HS-27A (cell line): Measurements from ENCODE around the gene RPS2.
A peak's percentile ranks its signal among the peaks of the same experiment; 100 is the strongest.
"Not testable (repeated sequence)": the region's sequence is repeated elsewhere in the genome, so short reads cannot be mapped to it uniquely, and the experiment has no call there.

Source experiments
- DNase-seq: peaks from one replicate; pipeline ENCODE4 v3.0.0-alpha.2; 2012; ENCODE audit warnings: low read depth, missing footprints

Gene RPS2

DNA sequence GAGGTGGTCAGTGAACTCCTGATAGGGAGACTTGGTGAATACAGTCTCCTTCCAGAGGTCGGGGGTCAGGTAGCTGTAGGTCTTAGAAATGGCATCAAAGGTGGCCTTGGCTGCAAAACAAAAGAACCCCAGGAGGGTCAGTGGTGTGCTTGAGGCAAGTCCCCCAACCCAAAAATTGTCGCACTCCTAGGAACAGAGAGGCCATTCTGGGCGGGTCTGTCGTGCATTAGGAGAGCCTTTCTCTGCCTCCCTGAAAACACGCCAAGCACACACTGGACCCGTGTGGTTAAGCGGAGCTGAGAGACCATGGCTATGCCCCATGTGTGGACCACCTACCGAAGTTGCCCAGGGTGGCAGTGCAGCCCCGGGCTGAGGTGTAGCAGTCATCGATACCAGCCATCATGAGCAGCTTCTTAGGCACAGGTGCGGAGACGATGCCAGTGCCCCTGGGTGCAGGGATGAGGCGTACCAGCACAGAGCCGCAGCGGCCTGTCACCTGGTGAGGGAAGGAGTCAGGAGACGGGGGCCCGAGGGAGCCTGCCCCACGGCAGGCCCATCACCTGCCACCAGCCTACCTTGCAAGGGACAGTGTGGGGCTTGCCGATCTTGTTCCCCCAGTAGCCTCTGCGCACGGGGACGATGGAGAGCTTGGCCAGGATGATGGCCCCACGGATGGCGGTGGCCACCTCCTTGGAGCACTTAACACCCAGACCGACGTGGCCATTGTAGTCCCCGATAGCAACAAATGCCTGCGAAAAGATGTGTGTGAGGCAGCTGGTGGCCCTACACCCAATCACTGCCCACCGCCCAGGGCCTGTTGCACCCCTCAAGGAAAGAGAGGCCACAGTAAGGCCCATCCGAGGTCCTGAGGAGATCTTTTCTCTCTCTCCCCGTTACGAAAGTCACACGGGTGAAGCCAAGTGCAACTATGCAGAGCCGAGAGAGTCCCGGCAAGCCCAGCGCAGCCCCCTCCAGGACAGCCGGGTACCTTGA is 2.2 kb downstream of the RPS2 start:
- DNase-seq = not testable (repeated sequence)

GRCh38 chr16:1961651-1962067 is 3.0 kb downstream of the RPS2 start:
- no peak for DNase-seq

- DNase-seq = no peak
These were observed 3.7 kb downstream of the RPS2 start for GRCh38 chr16:1960665-1961630.

DNA sequence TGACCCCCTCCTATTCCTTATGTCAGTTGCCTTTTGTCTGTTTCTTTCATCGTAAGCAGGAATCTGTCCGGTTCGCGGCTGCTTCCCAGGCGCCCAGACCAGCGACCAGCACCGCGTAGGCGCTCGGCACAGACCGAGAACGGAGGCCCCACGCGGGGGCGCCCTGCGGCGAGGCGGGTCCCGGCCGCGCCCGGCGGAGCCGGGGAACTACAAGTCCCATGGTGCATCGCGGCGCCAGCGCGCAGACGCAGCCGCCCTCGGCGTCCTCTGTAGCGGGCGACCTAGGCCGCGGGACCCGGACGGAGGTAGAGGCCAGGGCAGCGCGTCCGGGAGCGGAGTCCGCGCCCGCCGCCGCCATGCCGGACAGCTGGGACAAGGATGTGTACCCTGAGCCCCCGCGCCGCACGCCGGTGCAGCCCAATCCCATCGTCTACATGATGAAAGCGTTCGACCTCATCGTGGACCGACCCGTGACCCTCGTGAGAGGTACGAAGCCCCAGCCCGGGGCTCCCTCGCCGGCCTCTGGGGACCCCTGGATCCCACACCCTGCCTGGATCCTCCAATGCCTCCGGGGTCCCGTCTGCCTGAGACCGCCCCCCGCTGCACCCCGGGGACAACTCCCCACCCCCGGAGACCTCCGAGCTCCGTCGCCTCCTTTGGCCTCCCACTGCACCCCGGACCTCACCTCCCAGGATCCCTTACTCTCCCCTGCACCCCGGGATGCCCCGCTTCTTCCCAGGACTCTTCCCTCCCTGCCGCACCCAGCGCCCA is 5.2 kb downstream of the RPS2 start, which contains the start of gene NDUFB10:
Gene NDUFB10 (plus strand): TSS at position 270 of the 771 bp plus-strand sequence. CDS start 87 bp downstream, at position 357.
- peak; percentile 56 for DNase-seq

DNA sequence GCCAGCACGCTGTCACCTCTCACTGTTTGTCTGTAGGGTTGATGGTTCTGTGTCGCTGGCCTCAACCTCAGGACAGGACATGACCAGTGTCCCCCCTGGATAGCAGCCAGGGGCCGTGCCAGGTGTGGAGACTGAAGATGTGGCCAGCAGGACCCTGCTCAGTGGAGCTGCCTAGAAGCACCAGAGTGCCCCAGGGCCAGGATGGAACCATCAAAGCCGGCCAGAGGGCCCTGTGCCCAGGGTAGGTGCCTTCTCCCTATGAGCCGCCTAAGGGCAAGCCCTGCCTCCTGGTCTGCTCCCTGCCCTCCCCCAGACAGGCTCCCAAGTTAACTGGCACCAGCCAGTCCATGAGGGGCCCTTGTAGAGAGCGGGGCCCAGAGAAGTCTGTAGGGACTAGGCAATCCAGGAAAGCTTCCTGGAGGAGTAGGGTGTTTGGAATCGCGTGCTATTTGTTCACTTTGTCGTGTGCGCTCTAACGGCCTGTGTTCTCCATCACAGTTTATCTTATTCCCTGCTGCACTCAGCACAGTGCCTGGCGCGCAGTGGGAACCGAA is 5.8 kb downstream of the RPS2 start:
- no peak for DNase-seq

DNA sequence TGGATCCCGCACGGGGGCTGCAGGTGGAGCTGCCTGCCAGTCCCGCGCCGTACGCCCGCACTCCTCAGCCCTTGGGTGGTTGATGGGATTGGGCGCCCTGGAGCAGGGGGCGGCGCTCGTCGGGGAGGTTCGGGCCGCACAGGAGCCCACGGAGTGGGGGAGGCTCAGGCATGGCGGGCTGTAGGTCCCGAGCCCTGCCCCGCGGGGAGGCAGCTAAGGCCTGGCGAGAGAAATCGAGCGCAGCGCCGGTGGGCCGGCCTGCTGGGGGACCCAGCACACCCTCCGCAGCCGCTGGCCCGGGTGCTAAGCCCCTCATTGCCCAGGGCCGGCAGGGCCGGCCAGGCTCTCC is 6.5 kb downstream of the RPS2 start:
- not testable (repeated sequence) for DNase-seq

GRCh38 chr16:1957434-1958142 is 7.0 kb downstream of the RPS2 start:
- DNase-seq = not testable (repeated sequence)

DNA sequence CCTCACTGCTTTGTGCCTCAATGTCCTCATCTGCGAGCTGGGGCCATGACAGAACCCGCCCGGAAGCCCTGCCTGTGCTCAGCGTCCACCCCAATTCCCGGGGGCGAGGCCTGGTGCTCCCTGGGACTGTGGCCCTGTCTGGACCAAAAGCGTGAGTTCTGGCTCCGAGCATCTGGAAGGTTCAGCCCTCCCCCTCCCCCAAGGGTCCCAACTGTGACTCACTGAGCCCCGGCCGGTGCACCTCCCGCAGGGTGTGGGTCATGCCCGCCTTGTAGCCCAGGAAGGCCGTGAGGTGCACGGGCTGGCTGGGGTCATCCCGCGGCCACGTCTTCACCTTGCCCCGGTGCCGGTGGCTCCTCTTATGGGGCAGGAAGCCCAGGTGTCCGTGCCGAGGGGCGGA is 10.9 kb downstream of the RPS2 start:
- no peak for DNase-seq

DNA sequence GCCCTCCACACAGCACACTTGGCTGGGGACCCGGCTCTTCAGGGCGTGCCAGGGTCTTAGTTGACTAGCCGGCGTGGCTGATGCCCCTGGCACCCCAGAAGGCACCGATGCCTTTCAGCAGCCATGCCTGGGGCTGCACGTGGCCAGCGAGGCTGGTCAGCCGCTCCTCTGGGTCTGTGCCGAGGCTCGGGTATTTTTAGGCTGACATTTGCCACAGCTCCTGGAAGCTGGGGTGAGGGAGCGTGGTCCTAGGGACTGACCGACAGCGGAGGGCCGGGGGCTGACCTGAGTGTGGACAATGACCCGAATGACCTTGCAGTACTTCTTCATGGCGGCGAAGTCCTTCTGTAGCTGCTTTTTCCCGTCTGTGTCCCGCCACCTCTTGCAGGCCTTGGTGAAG is 14.1 kb downstream of the RPS2 start:
- no peak for DNase-seq

- DNase-seq = no peak
These were observed 14.6 kb downstream of the RPS2 start for GRCh38 chr16:1950047-1950446.

DNA sequence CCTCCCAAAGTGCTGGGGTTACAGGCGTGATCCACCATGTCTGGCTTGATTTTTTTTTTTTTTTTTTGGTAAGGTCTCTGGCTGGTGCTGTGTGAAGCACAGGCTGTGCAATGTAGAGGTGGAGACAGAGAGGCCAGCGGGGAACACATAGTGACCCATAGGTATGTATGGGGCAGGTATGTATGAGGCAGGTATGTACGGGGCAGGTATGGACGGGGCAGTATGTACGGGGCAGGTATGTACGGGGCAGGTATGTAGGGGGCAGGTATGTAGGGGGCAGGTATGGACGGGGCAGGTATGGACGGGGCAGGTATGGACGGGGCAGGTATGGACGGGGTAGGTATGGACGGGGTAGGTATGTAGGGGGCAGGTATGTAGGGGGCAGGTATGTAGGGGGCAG is 15.1 kb downstream of the RPS2 start:
- DNase-seq = no peak

GRCh38 chr16:1947369-1947670 is 17.3 kb downstream of the RPS2 start:
- DNase-seq = no peak

DNA sequence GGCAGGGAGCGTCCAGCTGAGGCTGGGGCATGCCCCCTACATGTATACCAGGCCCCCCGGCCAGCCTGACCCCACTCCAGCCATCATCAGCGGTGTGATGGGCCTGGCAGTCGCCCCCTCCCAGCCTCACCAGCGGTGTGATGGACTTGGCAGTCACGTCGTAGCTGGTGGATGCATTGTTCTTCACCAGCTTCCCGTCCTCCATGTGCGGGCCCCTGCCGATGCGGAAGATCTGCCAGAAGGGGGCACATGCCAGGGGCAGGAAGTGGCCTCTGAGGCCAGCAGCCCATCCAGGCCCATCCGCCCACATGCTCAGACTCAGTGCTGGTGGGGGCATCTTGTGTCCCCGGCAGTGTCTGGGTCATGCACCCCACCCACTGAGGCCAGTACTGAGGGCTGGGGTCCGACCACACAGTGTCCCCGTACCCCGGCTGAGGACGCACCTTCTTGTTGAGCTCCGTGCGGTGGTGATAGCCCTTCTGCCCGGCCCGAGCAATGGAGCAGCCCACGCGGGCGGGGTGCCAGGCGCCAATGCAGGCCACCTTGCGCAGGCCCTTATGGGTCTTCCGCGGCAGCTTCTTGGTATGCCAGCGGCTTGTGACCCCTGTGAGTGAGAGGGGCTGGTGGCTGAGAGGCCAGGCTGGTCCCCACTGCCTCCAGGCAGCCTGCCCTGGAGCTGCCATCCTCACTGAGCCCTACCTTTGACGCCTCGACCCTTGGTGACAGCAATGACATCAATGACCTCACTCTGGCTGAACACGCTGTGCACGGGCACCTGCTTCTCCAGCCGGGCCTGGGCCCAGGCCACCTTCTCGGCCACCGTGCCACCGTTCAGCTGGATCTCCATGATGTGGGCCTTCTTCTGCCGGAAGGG is 17.9 kb downstream of the RPS2 start:
- DNase-seq = no peak

- no peak for DNase-seq
These were observed 18.9 kb downstream of the RPS2 start for GRCh38 chr16:1945559-1946391.

- no peak for DNase-seq
These were observed 19.9 kb downstream of the RPS2 start for GRCh38 chr16:1944612-1945199.

- DNase-seq = peak; percentile 71
These were observed 21.6 kb downstream of the RPS2 start, which contains the start of gene MSRB1 for GRCh38 chr16:1942810-1943726. Gene MSRB1, minus strand, starts transcription at chr16:1943199. Its CDS starts 43 bp downstream, at chr16:1943156.

DNA sequence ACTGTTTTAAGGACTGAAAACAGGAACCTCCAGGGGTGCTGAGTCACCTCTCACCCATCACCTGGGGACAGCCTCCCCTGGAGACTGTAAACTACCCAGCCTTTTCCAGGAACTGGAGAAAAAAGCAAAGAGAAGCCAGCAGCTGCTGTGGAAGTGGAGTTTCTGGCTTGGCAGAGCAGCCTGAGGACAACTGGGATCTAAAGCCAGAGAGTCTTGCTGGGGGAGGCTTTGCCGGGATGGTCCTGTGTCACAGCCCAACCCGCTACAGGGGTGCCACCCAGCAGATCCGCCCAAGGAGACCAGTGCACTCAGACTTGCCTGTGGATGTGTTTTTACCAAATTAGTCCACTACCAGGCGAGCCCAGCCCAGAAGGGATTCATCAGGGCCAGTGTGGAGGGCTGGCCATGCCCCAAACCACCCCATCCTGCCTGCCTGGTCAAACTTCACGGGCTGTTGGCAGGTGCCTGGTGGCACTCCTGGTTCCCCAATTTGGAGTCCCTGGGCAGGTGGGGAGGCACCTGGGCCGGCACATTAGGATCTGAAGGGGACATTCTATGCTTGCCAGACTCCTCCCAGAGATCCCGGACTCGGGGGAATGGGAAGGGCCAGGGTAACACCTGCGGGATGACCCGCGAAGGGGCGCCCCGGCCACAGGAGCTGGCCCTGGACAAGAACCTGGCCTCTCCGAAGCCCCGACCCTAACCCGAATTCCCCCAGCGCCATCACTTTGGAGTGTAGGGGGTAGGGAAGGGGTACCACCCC is 22.4 kb downstream of the RPS2 start:
- DNase-seq = no peak
